NK-92 (cell line): ENCODE measurements around the gene SLC7A7.
"Not testable (repeated sequence)": the region's sequence is repeated elsewhere in the genome, so short reads cannot be mapped to it uniquely, and the experiment has no call there.

Source experiments
- DNase-seq: peaks from one replicate; lab custom pipeline; 2025; ENCODE audit not compliant: unreplicated experiment; lab: John Stamatoyannopoulos, UW

SLC7A7 gene

DNA sequence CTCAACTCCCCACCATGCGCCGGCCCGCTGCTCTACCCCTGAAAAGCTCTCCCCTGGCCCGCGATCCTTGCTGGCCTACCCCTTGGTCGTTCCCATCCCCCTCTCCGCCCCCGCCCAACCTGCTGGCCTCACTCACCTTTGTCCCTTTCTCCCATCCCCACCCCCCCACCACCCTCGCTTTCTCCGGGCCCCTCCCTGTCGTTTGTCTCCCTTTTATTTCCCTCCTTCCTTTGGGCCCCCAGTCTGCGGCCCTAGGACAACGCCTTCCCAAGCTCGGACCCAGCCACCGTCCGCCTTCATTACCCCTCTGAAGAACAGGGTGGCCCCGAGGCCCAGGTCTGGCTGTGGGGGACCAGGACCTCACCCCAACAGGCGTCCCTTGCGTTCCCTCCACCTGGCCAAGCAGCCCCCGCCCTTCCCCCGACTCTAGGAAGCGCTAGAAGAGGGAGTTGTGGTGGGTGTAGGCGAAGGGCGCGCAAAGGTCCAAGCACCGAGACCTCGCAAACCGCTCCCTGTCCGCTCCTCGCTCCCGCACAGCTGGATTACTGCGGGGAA, 6.9 kb upstream of the SLC7A7 start:
- no peak for DNase-seq

DNA sequence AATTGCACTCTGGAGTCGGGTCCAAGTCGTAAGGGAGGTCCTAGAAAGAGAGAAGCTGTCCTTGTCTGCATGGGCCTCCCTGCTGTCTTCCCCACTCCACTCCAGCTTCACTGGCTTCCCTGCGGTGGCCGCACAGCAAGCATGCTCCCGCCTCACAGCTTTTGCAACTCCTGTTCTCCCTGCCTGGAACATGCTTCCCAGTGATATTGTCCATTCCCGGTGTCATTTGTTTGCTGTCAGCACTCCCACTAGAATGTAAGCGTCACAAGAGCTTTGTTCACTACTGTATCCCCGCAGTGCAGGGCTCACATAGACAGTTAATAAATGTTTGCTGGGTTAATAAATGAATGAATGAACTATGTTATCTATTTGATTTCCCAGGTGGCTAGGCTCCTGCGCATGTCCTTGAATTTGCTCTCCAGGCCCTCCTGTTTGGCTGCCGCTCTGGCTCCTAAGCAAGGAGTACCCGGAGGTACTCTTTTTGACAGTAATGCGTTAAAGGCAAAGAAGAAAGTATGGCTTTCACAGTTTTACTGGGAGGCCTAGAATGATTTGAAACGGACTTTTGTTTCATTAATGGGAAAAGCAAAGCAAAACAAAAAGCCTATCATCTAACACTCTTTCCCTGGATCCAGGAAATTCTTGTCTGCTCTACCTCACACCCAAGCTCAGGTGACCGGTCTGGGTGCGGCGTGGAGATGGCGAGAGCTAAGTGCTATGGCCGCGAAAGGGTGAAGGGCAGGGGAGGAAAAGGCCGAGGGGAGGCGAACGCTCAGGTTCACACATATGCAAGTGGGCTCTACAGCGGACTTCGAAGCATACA, 6.2 kb upstream of the SLC7A7 start:
- DNase-seq: no peak

DNA sequence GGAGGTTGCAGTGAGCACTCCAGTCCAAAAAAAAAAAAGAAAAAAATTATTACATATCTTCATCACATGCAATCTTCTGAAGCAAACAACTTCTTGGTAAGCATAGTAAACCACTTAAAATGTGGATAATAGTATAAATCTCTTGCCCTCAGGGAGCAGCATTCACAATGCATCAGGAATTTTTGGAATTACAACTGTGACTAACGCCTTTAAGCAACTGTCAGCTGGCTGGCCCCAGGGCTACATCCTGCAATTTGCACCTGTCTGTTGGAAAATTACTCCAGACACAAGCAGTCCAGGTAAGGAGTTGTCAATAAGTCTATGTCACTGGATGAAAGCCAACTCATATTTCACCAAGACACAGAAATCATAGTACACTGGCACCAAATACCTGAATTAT, 5.5 kb upstream of the SLC7A7 start:
- DNase-seq: no peak

DNA sequence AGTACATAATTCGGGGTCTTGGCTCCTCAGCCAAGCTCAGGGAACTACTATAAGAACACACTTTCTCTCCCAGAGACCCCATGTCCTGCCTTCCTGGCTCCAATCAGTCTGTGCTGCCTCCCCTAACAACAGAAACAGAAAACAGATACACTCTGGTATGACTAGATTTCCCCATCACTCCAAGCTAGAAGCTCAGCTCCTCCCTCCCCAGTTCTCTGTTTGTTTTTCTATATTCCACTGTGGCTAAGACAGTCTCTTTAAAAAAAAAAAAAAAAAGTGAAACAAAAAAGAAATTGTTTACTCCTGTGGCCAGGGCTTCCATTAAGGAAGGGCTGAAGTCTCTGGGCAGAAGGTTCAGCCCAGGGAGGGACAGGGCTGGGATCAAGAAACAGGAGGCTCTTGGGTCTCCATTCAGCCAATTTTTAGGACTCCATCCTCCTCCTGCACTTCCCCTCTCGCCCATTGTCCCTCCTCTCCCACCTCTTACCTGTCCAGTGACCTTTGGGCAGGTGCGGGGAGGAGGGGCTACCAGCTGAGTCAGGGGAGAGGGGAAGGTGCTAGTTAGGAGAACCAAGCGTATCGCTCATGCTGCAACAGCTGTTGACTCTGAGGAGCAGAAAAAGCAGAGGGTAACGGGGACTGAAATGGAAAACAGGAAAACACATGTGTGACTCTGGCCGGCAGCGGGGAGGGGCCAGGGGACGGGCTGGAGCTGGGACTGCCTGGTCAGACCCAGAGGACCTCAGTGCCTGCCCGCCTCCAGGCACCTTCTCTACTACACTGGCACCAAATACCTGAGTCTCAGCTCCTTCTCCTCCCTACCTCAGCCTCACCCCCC, 4.1 kb upstream of the SLC7A7 start:
- DNase-seq: no peak

DNA sequence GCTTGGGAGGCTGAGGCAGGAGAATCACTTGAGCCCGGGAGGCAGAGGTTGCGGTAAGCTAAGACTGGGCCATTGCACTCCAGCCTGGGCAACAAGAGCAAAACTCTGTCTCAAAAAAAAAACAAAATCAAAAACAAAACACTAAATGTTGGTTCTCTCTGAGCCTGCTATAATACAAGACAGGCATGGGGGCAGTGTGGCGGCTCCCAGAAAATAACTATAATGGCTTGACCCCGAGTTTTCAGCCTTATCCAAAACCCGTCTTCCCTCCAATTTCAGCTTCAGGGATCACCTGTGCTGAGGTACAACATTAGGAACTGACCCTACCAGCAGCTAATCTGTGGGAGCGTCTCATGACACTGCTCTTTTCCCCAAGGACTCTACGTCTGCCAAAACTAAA, 862 bp downstream of the SLC7A7 start:
- no peak for DNase-seq

DNA sequence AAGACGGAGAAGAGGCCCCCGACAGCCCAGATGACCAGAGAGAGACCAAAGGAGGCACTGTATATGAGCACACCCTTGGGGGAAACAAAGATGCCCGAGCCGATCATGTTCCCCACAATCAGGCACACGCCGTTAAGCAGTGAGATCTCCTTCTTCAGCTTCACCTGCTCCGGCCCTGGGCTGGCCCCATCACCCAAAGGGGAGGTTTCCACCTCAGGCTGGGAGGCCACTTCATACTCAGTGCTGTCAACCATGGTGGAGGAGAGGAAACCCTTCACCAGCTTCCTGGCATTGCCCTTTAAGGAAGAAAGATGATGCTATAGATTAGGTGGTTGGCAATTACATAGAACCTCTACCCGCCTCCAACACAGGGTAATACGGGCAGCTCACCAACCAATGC, 2.1 kb downstream of the SLC7A7 start:
- DNase-seq: no peak

DNA sequence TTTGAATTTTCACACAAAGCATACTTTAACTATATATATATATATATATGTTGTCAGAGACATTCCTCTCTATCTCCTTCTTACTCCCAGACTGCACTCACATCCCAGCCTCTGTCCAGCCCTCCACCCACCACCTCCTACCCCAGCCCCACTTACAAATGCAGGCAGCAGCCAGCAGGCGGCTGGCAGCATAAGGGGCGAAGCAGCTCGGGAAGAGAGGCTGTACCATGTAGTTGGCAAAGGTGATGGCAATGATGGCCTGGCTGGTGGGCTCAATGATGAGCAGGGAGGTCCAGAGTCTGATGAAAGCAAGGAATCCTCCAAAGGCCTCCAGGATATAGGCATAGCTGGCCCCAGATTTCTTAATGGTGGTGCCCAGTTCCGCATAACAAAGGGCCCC, 2.5 kb downstream of the SLC7A7 start:
- no peak for DNase-seq

DNA sequence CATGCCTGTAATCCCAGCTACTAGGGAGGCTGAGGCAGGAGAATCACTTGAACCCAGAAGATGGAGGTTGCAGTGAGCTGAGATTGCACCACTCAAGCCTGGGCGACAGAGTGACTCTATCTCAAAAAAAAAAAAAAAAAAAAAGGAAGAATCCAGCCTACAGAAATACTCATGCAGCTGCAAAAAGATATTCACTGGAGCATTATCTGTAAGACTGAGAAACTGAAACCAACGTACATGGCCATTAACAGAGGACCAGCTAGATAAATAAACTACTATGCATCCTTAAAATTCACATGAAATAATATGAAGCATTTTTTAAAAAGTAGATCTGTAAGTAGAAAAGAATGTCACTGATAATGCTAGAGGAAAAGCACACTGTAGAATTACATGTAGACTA, 3.5 kb downstream of the SLC7A7 start:
- DNase-seq: no peak

DNA sequence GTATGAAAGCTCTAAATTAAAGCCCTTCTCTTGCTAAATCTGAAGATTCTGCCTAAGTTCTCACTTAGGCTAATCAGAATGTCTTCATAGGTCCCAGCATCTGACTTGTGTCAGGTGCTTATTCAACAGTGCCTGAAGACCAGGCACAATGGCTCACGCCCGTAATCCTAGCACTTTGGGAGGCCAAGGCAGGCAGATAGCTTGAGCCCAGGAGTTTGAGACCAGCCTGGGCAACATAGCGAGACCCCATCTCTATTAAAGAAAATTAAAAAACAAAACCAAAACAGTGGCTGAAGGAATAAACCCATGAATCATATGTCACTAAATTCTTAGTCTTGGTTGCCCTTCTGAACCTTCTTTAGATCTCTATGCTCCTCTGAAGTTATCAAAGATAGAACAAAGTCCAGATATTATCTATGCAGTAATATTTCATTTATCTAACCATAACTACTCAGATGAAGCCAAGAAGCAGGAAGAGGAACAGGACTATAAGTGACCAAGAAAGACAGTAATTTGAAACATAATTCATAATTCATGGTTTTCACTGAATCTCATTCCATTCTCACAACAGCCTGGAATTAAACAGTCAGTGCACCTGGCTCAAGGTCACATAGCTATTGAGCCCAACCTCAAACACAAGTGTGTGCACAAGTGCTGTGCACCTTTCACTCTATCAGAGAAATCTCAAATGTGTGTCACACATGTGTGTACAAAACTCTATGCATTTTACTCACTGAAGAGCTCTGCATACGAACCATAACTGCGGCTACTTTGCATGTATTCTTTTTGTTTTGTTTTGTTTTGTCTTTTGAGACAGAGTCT, 6.6 kb downstream of the SLC7A7 start:
- DNase-seq: no peak

DNA sequence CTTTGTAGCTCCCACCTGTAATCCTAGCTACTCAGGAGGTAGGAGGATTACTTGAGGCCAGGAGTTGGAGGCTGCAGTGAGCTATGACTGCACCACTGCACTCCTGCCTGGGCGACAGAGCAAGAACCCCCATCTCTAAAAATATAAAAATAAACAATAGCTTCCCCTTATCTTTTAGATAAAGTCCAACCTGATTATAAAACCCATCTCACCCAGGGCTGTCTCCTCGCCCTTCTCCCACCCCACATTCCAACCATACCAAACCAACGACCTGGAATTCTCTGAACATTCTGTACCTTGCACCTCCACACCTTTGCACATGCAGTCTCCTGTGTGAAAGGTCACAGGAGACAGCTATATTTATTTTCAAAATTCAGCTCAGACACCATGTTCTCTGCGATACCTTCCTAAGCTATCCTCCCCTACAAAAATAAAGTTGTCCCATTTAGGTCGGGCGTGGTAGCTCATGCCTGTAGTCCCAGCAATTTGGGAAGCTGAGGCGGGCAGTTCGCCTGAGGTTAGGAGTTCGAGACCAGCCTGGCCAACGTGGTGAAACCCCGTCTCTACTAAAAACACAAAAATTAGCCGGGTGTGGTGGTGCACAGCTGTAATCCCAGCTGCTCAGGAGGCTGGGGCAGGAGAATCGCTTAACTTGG, 7.7 kb downstream of the SLC7A7 start:
- no peak for DNase-seq

DNA sequence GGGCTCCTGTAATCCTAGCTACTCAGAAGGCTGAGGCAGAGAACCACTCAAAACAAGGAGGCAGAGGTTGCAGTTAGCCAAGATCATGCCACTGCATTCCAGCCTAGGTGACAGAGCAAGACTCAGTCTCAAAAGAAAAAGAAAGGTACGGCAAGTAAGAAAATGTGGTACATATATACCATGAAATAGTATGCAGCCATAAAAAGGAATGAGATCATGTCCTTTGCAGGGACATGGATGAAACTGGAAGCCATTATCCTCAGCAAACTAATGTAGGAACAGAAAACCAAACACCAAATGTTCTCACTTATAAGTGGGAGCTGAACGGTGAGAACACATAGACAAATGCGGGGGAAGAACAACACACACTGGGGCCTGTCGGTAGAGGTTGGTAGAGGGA, 10.0 kb downstream of the SLC7A7 start:
- DNase-seq: not testable (repeated sequence)

DNA sequence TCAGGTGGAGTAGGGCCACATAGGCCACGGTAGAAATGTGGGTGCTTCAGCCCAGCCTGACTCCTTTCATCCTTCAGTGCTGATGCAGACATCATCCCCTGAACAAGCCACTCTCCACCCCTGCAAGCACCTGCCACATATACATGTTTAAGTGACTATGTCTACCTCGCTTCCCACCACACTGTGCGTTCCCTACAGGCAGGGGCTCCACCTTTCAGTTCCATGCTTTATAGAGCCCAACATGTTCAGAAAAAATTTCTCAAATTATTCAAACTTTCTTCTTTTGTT, 11.6 kb downstream of the SLC7A7 start:
- DNase-seq: no peak

DNA sequence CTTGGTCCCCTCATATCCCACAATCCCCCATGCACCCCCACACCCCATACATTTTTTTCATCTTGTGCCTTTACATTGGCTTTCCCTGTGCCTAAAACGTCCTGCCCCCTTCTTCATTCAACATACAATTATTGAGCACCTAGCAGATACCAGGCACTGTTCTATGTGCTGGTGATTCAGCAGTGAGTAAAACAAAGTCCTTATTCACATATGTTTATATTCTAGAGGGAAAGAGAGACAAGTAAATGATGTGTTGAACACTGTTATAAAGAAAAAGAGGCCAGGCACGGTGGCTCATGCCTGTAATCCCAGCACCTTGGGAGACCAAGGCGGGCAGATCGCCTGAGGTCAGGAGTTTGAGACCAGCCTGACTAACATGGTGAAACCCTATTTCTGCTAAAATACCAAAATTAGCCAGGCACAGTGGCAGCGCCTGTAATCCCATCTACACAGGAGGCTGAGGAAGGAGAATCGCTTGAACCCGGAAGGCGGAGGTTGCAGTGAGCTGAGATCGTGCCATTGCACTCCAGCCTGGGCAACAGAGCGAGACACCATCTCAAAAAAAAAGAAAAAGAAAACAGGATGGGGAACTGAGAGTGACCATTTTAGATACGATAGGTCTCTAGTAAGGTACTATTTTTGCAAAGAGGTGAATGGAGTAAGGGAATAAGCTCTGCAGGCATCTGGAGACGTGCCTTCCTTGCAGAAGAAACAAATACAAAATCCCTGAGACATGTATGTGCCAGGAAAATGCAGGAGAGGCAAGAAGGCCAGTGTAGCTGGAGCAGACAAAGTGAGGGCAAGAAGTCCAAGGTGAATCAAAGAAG, 12.2 kb downstream of the SLC7A7 start:
- DNase-seq: no peak

DNA sequence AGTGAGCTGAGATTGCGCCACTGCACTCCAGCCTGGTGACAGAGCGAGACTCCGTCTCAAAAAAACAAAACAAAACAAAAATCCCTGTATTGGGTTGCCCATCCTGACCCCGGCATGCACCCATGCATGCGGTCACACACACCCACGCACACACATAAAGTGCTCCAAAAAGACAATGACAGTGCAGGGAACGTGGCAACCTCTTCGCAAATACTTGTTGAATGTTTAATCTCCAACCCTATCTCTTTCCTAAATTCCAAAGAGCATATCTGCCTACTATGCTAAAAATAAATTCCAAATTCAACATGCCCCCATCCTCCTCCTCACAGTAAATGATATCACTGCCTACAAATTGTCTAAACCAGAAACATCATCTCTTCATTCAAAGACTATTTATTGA, 13.5 kb downstream of the SLC7A7 start:
- no peak for DNase-seq

DNA sequence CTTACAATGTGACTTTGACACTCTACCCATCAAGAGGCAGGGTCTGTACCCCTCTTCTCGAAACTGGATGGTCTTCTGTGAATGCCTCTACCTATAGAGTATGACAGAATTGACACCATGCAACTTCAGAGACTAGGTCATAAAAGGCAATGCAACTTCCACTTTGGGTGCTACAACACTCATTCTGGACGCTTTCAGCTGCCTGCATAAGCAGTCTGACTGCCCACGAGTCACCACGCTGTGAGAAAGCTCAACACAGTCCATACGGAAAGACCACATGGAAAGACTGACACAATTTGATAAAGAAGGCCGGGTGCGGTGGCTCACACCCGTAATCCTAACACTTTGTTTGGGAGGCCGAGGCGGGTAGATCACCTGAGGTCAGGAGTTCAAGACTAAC, 14.9 kb downstream of the SLC7A7 start:
- DNase-seq: no peak

DNA sequence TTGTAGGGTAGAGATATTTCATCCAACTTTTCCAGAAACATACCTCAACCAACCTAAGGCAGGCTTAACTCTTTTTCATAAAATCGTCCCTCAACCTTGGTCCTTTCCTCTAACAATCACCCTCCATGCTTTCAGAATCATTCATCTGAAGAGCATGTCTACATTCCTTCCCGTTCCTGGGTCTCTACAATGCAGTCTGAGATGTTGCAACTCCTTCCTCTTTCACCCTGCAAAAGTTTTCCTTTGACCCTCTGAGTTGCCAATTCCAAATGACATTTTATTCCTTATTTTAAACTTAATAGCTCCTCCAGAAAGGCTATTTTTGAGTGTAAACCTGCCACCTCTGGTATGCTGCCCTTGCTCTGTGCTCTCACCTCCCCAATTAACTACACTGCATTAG, 16.7 kb downstream of the SLC7A7 start:
- DNase-seq: no peak

DNA sequence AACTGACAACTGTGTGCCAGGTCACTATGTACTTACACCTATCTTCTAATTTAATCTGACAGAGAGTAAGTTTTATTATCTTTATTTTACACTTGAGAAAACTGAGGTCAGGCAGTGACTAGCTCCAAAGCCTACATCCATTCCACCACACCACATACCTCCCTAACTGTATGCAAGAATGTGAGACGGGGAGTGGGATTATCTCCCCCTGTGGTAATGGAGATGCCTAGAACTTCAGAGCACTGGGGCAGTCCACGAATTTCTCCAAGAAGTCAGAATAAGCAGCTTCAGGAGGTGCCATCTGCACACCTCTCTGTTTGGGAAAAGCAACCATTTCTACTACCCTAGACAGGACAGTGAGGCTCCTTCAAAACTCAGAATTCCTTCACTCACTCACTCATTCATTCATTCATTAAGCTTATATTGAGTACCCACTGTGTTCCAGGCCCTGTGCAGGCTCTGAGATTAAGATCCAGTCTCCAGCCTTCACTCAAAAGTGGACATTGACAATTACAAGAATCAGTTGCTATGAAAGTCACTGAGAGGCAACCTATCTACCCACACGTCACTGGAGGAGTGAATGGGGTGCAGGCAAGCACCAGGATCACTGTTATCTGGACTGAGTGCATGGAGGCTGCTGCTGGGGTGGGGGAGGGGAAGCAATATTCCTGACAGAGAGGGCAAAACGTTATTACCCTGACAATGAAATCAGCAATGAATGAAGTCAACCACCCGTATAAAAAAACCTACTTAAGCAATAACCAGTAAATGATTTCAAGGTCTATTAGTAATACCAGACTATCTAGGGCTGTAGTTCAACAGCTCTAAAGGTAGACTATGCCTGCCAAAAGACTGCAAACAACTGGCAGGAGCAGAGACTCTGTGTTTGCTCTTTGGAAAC, 18.0 kb downstream of the SLC7A7 start:
- DNase-seq: no peak

DNA sequence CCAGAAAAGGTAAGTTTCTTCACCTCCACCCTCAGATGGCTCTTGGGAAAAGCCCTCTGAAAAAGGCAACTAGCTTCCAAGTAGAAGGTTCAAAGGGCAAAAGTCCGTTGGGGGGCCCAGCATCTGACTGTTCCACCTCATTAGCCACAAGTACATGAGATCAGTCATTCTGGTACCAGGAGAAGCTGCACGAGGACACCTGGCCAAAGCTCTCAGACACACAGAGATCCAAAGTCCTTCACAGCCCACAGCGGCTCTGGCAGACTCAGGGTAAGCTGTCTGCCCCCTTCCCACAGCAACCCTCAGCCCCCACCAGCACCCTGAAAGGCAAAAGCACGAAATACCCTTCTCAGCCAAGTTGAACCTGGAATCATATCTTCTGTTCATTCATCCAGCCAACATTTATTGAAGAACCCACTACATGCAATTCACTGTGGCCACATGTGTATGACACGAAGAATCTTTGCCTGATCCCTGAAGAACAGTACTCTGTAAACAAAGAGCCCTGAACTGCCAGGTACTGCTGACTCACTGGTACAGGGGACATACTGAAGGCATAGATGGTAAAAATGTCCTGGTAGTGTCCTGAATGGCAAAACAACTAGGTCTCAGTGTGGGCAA, 19.0 kb downstream of the SLC7A7 start:
- no peak for DNase-seq

DNA sequence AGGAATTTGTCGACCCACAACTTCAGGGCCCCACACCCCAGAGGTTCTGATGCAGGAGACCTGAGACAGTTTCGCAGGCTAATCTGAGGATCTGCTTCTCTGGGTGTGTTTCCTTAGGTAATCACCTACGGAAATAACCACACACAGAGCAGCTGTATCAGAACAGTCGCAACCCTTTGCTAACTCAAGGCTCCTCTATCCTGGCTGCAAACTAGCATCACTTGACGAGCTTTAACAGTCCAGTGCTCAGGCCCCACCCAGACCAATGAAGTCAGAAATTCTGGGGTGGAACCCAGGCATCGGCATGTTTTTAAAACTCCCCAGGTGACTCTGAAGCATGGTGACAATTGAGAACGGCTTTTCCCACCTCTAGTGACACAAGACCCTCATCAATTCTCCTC, 20.7 kb downstream of the SLC7A7 start:
- no peak for DNase-seq
